ENCODE results near the gene CDC26. TPM values are rescaled to one million over a fixed set of nuclear protein-coding genes. Genes with fewer than 3 reads are reported as not detected.

The CDC26 gene
- total RNA-seq (10 to 100 TPM; 17.9 to 19.8 TPM), polyA plus RNA-seq (ENCODE audit: insufficient read depth, low read depth, low replicate concordance) (27.5 TPM)
- long read RNA-seq, donor 1, transcript CDC26-201 (4 exons, 872 nt) = major isoform, 43 of 43 reads
- long read RNA-seq, donor 1, partial matches to known transcripts = 0 of 43 reads
- long read RNA-seq, donor 1, other reads (novel, unspliced or antisense) = 0 of 43 reads
- long read RNA-seq, donor 2, transcript CDC26-201 (4 exons, 872 nt) = major isoform, 11 of 16 reads
- long read RNA-seq, donor 2, partial matches to known transcripts = 5 of 16 reads
- long read RNA-seq, donor 2, other reads (novel, unspliced or antisense) = 0 of 16 reads

DNA sequence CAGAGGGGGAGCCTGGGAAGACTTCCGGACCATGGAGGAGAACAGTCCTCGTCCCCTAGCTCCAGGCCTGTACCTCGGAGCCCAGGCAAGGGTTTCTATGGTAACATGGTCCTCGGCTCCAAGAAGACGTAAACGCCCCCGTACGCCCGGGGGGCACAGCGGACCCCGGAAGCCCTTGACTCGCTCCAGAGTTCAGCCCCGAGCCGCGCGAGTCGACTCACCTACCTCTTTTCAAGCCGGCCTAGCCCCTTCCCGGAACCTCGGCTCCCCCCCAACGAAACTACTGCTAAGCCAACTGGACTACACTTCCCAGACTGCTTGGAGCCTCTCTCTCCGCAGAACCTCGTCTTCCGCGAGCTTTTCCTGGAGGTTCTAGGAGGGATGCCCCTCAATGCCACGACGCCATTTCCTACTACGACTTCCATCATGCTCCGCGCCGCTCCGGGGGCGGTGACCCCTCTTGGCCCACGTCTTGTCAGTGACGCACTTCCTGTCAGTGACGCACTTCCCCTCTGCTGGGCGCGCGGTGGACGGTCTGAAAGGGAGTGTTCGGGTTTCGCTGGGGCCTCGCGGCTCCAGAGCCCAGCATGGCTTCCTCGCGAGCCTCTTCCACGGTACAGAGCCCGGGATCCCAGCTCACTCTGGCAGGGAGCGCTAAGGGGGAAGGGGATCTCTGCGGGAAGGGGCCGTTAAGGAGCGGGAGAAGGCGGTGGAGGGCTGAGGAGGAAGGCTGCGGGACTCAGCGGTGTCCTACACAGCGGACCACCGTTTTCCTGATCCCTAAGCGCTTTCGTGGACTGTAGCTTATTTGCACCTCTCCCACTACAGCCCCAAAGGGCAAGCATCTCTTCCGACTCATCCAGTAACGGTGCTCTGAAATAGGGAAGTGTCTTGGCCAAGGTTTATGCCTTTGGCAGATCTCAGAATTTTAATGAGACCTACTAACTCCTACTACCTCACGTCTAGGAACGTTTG is at the start of gene CDC26, which contains the start of gene PRPF4:
TSS of gene CDC26 (minus strand) at position 416 of the 975 bp plus-strand sequence. CDS start 3,065 bp downstream, outside the sequence.
TSS of gene PRPF4 (plus strand) at position 502 of the 975 bp plus-strand sequence. CDS start at position 588, 86 bp downstream.
- peak; percentile 98 for DNase-seq
- Histone ChIP-seq H3K27ac (peak within 1 kb of the TSS; percentile 90 to 94), H3K27me3 (no peaks in the 10 kb centered on the region), H3K4me3 (peak within 1 kb of the TSS; percentile 82 to 84), H3K36me3 (ENCODE audit: low read depth, missing control alignments) (peaks cover 4% of the 10 kb centered on the region), H3K4me1 (peaks cover 5% of the 10 kb centered on the region), H3K9me3 (no peaks in the 10 kb centered on the region)
- 0% methylated on average over 52 to 63 of the region's 63 CpGs for WGBS, 2 donors
- TF ChIP-seq POLR2A (IDR thresholded peaks at IDR 0.05) (peak; percentile 70), CTCF (IDR thresholded peaks at IDR 0.05) (no peak)
- intact Hi-C loops (cut with DNase I; ENCODE audit: low total_unique reads) = no loop called here

- Histone ChIP-seq H3K9me3 (no peaks in the 10 kb centered on the region), H3K27ac (no peak overlapping the region), H3K4me3 (no peak overlapping the region), H3K27me3 (no peaks in the 10 kb centered on the region), H3K4me1 (no peaks in the 10 kb centered on the region), H3K36me3 (ENCODE audit: low read depth, missing control alignments) (no peaks in the 10 kb centered on the region)
- intact Hi-C loops (cut with DNase I; ENCODE audit: low total_unique reads) = no loop called here
- TF ChIP-seq CTCF (IDR thresholded peaks at IDR 0.05) = no peak
- TF ChIP-seq POLR2A (IDR thresholded peaks at IDR 0.05) = no peak
- WGBS, 2 donors = 91 to 93% methylated on average over 6 of the region's 6 CpGs
- no peak for DNase-seq
These were observed 47.3 kb upstream of the CDC26 start for GRCh38 chr9:113322671-113323070.

- TF ChIP-seq POLR2A (IDR thresholded peaks at IDR 0.05) = no peak
- no peak for TF ChIP-seq CTCF (IDR thresholded peaks at IDR 0.05)
- DNase-seq = no peak
- H3K4me3 ChIP-seq = no peak overlapping the region
- H3K36me3 ChIP-seq (ENCODE audit: low read depth, missing control alignments) = no peaks in the 10 kb centered on the region
- H3K9me3 ChIP-seq = no peaks in the 10 kb centered on the region
- intact Hi-C loops (cut with DNase I; ENCODE audit: low total_unique reads) = no loop called here
- H3K4me1 ChIP-seq = no peaks in the 10 kb centered on the region
- H3K27ac ChIP-seq = no peak overlapping the region
- WGBS, 2 donors = 92 to 100% methylated on average over 2 to 3 of the region's 3 CpGs
- H3K27me3 ChIP-seq = no peaks in the 10 kb centered on the region
These were observed 44.7 kb upstream of the CDC26 start for GRCh38 chr9:113320051-113320450.

DNA sequence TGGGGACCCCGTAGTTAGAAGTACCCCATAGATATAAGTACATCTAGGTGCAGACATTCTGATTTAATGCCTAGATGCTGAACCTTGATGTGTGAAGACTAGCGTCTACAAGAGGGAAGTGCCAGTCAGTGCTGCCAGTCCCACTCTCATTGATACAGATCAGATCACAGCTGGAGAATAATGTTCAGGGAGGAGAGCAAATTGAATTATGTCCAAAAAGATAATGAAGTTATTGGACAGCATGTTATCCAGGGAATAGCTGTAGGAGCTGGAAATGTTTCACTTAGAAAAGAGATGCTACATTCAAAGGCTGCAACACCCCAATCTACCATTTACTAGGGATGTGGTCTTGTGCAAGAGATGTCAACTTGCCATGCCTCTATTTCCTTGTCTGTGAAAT is 43.7 kb upstream of the CDC26 start:
- H3K27ac ChIP-seq = no peak overlapping the region
- intact Hi-C loops (cut with DNase I; ENCODE audit: low total_unique reads) = no loop called here
- H3K4me1 ChIP-seq = no peaks in the 10 kb centered on the region
- H3K36me3 ChIP-seq (ENCODE audit: low read depth, missing control alignments) = no peaks in the 10 kb centered on the region
- H3K27me3 ChIP-seq = no peaks in the 10 kb centered on the region
- no peak for TF ChIP-seq CTCF (IDR thresholded peaks at IDR 0.05)
- no peak for TF ChIP-seq POLR2A (IDR thresholded peaks at IDR 0.05)
- 91 to 100% methylated on average over 1 to 2 of the region's 2 CpGs for WGBS, 2 donors
- H3K9me3 ChIP-seq = no peaks in the 10 kb centered on the region
- H3K4me3 ChIP-seq = no peak overlapping the region
- DNase-seq = no peak

All from testis (tissue), 5 donors.